ENCODE measurements around the gene HOTAIR. TPM values are rescaled to one million over a fixed set of nuclear protein-coding genes. Genes with fewer than 3 reads are reported as not detected.

The HOTAIR gene
- total and polyA plus RNA-seq, 7 donors: not detected

DNA sequence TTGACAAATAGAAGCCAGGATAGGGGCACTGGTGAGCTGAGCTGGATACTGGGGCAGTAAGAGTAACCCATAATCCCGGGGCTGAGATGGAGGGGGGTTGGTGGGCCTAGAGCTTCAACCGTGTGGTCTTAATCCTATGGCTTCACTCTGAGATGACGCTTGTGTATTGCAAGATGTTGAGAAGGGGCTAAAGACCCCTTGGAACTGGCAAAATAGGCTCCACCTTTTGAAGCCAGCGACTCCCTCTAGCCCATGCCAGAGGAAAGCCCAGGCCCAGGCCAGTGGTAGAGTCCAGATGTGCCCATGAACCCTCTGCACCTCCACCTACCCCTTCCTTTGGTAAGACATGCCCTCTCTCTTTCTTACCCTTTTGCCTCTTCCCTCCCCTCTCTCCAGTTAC, 15.4 kb downstream of the HOTAIR start:
- Histone ChIP-seq H3K27ac (no peak overlapping the region), H3K4me3 (no peak overlapping the region), H3K36me3 (no peaks in the 10 kb centered on the region), H3K27me3 (peaks cover 88 to 100% (median 100%) of the 10 kb centered on the region in 3 donors), H3K4me1 (peaks cover 0 to 32% (median 7%) of the 10 kb centered on the region in 4 donors), H3K9me3 (no peaks in the 10 kb centered on the region)
- TF ChIP-seq, protein P1, sequence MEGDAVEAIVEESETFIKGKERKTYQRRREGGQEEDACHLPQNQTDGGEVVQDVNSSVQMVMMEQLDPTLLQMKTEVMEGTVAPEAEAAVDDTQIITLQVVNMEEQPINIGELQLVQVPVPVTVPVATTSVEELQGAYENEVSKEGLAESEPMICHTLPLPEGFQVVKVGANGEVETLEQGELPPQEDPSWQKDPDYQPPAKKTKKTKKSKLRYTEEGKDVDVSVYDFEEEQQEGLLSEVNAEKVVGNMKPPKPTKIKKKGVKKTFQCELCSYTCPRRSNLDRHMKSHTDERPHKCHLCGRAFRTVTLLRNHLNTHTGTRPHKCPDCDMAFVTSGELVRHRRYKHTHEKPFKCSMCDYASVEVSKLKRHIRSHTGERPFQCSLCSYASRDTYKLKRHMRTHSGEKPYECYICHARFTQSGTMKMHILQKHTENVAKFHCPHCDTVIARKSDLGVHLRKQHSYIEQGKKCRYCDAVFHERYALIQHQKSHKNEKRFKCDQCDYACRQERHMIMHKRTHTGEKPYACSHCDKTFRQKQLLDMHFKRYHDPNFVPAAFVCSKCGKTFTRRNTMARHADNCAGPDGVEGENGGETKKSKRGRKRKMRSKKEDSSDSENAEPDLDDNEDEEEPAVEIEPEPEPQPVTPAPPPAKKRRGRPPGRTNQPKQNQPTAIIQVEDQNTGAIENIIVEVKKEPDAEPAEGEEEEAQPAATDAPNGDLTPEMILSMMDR (IDR thresholded peaks at IDR 0.05): no peak
- TF ChIP-seq POLR2A (IDR thresholded peaks at IDR 0.05) (no peak), EP300 (IDR thresholded peaks at IDR 0.05) (no peak), POLR2AphosphoS5 (IDR thresholded peaks at IDR 0.05) (no peak)
- intact Hi-C loops (cut with DNase I): no loop called here
- DNase-seq: no peak
- WGBS, 2 donors: 11% methylated on average over 4 of the region's 4 CpGs

DNA sequence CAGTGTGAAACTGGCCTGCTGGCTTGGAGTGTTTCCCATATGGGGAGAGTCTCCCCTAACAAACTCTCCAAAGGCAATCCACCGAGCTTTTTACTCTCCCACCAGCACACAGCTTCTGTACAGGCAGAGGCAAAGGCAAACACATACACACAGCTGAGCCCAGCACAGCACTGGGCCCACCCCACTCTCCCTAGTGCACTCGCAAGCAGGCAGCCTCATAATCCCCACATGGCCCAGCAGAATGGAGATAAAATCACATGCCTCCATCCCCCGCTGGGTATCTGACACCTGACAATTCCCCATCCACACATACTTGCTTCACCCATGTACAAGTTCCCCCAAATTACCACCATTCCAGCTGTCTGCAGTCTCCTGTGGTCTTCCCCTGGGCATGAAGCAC, 16.6 kb downstream of the HOTAIR start:
- intact Hi-C loops (cut with DNase I): no loop called here
- Histone ChIP-seq H3K4me1 (peaks cover 0 to 32% (median 7%) of the 10 kb centered on the region in 4 donors), H3K9me3 (no peaks in the 10 kb centered on the region), H3K36me3 (no peaks in the 10 kb centered on the region), H3K27me3 (peaks cover 88 to 100% (median 100%) of the 10 kb centered on the region in 3 donors), H3K4me3 (no peak overlapping the region), H3K27ac (no peak overlapping the region)
- no peak for DNase-seq
- WGBS, 2 donors: 24 to 25% methylated on average over 3 of the region's 3 CpGs
- TF ChIP-seq POLR2AphosphoS5 (IDR thresholded peaks at IDR 0.05): no peak
- TF ChIP-seq, protein P1 (IDR thresholded peaks at IDR 0.05): no peak
- TF ChIP-seq POLR2A (IDR thresholded peaks at IDR 0.05): no peak
- no peak for TF ChIP-seq EP300 (IDR thresholded peaks at IDR 0.05)

DNA sequence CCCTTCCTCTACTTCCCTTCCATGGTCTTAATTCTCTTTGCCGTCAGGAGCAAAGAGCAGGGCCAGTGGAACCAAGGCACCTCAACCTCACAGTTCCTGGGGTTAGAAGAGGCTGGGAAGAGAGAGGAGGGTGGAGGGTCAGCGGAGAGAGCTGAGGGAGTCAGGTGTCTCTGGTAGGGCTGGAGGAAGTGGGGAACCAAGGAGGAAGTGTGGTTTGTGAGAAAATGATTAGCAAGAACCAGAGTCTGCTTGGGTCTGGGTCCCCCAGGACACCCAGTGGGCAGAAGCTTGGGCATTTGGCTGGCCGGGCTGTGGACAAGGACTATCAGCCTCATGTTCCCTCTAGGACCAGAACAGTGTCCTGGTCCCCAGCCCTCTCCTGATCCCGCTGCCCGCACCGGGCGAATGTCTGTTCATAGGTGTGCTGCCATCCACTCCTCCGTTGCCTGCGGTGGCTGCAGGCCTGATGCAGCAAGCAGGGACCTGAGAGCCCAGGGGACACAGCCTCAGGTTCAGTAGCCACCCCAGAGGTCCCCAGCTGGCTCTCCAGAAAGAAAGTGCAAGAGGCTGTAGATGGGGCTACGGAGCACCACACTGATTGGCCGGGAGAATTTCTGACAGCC, 17.7 kb downstream of the HOTAIR start:
- 8 to 26% methylated on average over 11 of the region's 11 CpGs for WGBS, 2 donors
- no peak for DNase-seq

DNA sequence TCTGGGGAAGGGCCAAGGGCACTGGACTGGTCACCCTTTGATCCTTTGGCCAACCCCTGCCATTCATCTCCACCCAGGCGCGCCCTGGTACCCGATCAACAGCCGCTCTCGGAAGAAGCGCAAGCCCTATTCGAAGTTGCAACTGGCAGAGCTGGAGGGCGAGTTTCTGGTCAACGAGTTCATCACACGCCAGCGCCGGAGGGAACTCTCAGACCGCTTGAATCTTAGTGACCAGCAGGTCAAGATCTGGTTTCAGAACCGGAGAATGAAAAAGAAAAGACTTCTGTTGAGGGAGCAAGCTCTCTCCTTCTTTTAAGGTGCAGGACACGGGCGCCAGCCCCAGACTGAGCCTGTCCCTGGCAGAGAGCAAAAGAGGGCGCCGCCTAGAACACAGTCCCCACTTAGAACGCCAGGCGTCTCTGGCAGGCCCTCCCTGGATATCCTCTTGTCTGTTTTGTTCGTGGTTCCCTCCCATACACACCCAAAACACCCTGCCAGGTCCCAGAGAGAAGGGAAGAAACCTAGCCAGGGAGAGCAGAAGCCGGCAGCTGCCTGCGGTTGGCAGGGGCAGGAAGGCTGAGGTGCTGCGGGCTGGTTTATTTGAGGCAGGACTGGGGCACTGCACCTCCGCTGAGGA, 18.4 kb downstream of the HOTAIR start:
- Histone ChIP-seq H3K4me1 (peaks cover 0 to 36% (median 14%) of the 10 kb centered on the region in 4 donors), H3K9me3 (no peaks in the 10 kb centered on the region), H3K36me3 (no peaks in the 10 kb centered on the region), H3K27ac (no peak overlapping the region), H3K27me3 (peaks cover 88 to 100% (median 100%) of the 10 kb centered on the region in 3 donors), H3K4me3 (no peak overlapping the region)
- DNase-seq: no peak
- intact Hi-C loops (cut with DNase I): no loop called here
- WGBS, 2 donors: 8 to 13% methylated on average over 25 of the region's 25 CpGs
- TF ChIP-seq POLR2AphosphoS5 (IDR thresholded peaks at IDR 0.05): no peak

More for the DNA sequence above, 17.7 kb downstream of the HOTAIR start:
- no peaks in the 10 kb centered on the region for H3K9me3 ChIP-seq
- H3K36me3 ChIP-seq: no peaks in the 10 kb centered on the region
- intact Hi-C loops (cut with DNase I): no loop called here
- no peak overlapping the region for H3K27ac ChIP-seq
- H3K4me3 ChIP-seq: no peak overlapping the region
- TF ChIP-seq EP300 (IDR thresholded peaks at IDR 0.05): no peak
- TF ChIP-seq POLR2AphosphoS5 (IDR thresholded peaks at IDR 0.05): no peak
- TF ChIP-seq, protein P1 (IDR thresholded peaks at IDR 0.05): no peak
- no peak for TF ChIP-seq POLR2A (IDR thresholded peaks at IDR 0.05)
- peaks cover 87 to 100% (median 100%) of the 10 kb centered on the region in 3 donors for H3K27me3 ChIP-seq
- peaks cover 0 to 35% (median 8%) of the 10 kb centered on the region in 4 donors for H3K4me1 ChIP-seq

DNA sequence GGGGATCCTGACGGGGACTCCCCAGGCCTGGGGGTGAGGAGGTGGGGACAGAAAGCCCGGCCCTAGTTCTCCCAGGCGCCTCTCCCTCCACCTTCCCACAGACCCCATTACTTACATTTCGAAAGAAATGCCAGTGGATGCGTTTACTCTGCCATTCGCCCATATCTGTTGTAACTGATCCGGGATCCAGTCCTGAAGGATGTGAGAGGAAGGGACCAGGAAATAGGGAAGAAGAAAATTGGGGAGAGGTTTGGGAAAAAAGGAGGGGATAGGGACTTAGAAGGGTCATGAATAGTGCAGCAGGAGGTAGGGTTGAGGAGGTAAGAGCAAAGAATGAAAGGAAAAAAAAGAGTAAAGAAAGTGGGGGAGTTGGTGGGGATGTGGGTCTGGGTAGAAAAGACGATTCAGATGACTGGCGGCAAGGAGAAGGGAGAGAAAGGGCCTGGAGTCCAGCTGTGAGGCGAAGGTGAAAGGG, 18.9 kb downstream of the HOTAIR start:
- Histone ChIP-seq H3K36me3 (no peaks in the 10 kb centered on the region), H3K27ac (no peak overlapping the region), H3K27me3 (peaks cover 88 to 100% (median 100%) of the 10 kb centered on the region in 3 donors), H3K4me3 (no peak overlapping the region), H3K4me1 (peaks cover 0 to 36% (median 16%) of the 10 kb centered on the region in 4 donors), H3K9me3 (no peaks in the 10 kb centered on the region)
- intact Hi-C loops (cut with DNase I): no loop called here
- 9 to 13% methylated on average over 10 of the region's 10 CpGs for WGBS, 2 donors
- TF ChIP-seq POLR2AphosphoS5 (IDR thresholded peaks at IDR 0.05) (no peak), EP300 (IDR thresholded peaks at IDR 0.05) (no peak), POLR2A (IDR thresholded peaks at IDR 0.05) (no peak)
- TF ChIP-seq, protein P1 (IDR thresholded peaks at IDR 0.05): no peak
- DNase-seq: no peak

All from sigmoid colon (tissue), 7 donors.